LNCAP (cell line): Measurements from ENCODE around the gene COL2A1.

Experiments
- CTCF ChIP-seq: fragments of 450-650 bp; IDR thresholded peaks from 2 replicates; pipeline ENCODE4 v1.5.1; 2017; ENCODE audit warnings: mild to moderate bottlenecking

COL2A1 gene

GRCh38 chr12:47935184-47935583 lies 69.1 kb downstream of the COL2A1 start:
- no peak for TF ChIP-seq CTCF

DNA sequence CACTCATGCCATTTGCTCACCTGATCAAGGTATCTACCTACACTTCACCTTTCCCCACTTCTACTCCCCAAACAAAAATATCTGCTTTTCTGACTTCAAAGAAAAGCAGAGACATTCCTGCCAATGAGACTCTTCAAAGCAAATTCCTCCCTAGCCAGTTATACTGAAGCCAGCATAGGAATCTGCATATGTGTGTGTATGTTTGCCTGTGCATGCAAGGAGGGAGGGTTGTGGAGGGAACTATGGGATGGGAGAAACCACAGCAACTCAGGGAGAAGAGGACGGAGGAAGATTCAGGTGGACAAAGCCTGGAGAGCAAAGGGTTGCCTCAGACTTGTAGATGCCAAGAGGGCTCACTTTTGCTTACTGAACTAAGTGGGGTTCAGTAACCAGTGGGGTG lies 73.1 kb downstream of the COL2A1 start:
- no peak for TF ChIP-seq CTCF

DNA sequence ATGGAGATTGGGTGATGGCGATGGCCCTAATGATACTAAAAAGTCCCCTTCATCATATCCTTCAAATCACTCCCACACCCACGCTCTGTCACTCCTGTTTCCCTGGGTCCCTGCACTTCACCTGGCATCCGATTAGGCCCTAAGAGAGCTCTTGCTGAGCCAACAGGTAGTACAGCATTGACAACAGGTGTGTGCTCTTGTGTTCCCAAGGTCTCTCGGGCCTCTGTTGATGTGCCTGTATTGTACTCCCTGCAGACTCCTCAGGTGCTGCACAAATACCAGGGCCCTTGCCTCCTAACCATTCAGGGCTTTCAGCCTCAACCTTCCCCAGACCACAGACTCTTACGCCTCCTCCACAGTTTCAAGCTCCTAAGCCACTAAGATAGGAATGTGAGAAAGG lies 73.6 kb downstream of the COL2A1 start:
- no peak for TF ChIP-seq CTCF

GRCh38 chr12:47927346-47927745 lies 76.9 kb downstream of the COL2A1 start:
- TF ChIP-seq CTCF: no peak
